ENCODE measurements around the gene DNAJB9. TPM values are rescaled to one million over a fixed set of nuclear protein-coding genes. Genes with fewer than 3 reads are reported as not detected.

The DNAJB9 gene
- total RNA-seq, 4 donors from 2014 or later: 16.7 to 23.3 (median 17.5) TPM

DNA sequence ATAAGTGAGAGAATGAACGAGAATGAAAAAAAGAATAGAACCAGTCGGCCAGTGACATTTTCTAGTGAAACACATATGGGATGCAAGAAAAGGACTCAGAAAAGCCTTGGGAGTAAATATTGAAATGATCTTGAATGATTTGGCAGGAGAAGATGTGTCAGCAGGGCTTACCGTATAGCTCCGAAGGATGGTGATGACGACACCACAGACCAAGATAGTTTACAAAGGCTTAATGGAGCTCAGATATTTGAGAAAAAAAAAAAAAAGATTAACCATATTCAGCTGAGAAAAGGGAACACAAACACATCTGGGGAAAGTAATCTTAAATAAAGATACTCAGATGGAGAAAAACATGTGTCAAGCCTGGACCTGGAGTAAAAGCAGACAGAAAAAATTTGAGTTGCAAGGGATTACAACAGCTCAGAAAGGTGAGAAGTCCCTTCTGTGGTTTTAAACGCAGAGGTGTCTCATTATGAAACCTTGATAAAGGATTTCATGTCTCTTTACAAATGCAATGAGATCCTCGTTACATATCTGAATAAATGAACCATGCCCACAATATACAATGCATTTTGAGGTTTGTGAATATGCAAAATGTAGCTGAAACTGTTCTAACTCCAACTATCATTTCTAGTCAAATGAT is 36.0 kb downstream of the DNAJB9 start:
- peaks cover 0 to 9% (median 0%) of the 10 kb centered on the region in 4 donors for H3K27me3 ChIP-seq
- DNase-seq: no peak
- no peaks in the 10 kb centered on the region for H3K36me3 ChIP-seq
- H3K4me3 ChIP-seq: no peak overlapping the region
- H3K9me3 ChIP-seq: no peaks in the 10 kb centered on the region
- H3K27ac ChIP-seq: no peak overlapping the region
- intact Hi-C loops (cut with DNase I): no loop called here
- 39 to 49% methylated on average over 7 of the region's 7 CpGs for WGBS, 2 donors
- TF ChIP-seq POLR2A (IDR thresholded peaks at IDR 0.05): no peak
- TF ChIP-seq, protein P1, sequence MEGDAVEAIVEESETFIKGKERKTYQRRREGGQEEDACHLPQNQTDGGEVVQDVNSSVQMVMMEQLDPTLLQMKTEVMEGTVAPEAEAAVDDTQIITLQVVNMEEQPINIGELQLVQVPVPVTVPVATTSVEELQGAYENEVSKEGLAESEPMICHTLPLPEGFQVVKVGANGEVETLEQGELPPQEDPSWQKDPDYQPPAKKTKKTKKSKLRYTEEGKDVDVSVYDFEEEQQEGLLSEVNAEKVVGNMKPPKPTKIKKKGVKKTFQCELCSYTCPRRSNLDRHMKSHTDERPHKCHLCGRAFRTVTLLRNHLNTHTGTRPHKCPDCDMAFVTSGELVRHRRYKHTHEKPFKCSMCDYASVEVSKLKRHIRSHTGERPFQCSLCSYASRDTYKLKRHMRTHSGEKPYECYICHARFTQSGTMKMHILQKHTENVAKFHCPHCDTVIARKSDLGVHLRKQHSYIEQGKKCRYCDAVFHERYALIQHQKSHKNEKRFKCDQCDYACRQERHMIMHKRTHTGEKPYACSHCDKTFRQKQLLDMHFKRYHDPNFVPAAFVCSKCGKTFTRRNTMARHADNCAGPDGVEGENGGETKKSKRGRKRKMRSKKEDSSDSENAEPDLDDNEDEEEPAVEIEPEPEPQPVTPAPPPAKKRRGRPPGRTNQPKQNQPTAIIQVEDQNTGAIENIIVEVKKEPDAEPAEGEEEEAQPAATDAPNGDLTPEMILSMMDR (IDR thresholded peaks at IDR 0.05): no peak
- no peaks in the 10 kb centered on the region for H3K4me1 ChIP-seq

DNA sequence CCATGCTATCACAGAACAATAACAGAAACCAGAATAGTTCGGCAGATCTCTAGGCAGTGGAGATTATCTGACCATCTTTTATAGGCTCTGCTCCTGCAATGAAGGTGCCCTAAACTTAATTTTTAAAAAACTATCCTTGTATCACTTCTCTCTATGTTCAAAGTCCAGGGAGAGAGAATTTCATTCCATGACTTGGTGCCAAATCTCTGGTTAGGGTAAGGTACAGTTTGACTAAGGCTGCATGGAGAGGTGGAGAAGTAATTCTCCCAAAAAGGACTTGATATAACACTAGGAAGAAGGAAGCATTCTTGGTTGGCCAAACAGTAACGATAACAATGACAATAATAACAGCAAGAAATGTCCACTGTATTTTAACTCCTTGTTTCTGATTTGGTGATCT is 40.0 kb downstream of the DNAJB9 start:
- no peaks in the 10 kb centered on the region for H3K36me3 ChIP-seq
- peaks cover 0 to 12% (median 0%) of the 10 kb centered on the region in 4 donors for H3K27me3 ChIP-seq
- H3K27ac ChIP-seq: no peak overlapping the region
- DNase-seq: no peak
- no peaks in the 10 kb centered on the region for H3K9me3 ChIP-seq
- TF ChIP-seq, protein P1 (IDR thresholded peaks at IDR 0.05): no peak
- TF ChIP-seq POLR2A (IDR thresholded peaks at IDR 0.05): no peak
- intact Hi-C loops (cut with DNase I): no loop called here
- H3K4me3 ChIP-seq: no peak overlapping the region
- WGBS, 2 donors: 81 to 85% methylated on average over 2 of the region's 2 CpGs
- no peaks in the 10 kb centered on the region for H3K4me1 ChIP-seq

- H3K36me3 ChIP-seq: no peaks in the 10 kb centered on the region
- intact Hi-C loops (cut with DNase I): no loop called here
- H3K9me3 ChIP-seq: no peaks in the 10 kb centered on the region
- no peak overlapping the region for H3K4me3 ChIP-seq
- DNase-seq: no peak
- 22 to 46% methylated on average over 4 of the region's 4 CpGs for WGBS, 2 donors
- H3K4me1 ChIP-seq: no peaks in the 10 kb centered on the region
- no peak overlapping the region for H3K27ac ChIP-seq
- peaks cover 0 to 5% (median 0%) of the 10 kb centered on the region in 4 donors for H3K27me3 ChIP-seq
- TF ChIP-seq POLR2A (IDR thresholded peaks at IDR 0.05): no peak
- TF ChIP-seq, protein P1 (IDR thresholded peaks at IDR 0.05): no peak
Observed at GRCh38 chr7:108611268-108611667, 41.6 kb downstream of the DNAJB9 start.

GRCh38 chr7:108613147-108613948 is 43.7 kb downstream of the DNAJB9 start:
- H3K27me3 ChIP-seq: peaks cover 0 to 5% (median 0%) of the 10 kb centered on the region in 4 donors
- H3K27ac ChIP-seq: no peak overlapping the region
- no peak for DNase-seq
- no peaks in the 10 kb centered on the region for H3K36me3 ChIP-seq
- intact Hi-C loops (cut with DNase I): no loop called here
- H3K4me3 ChIP-seq: no peak overlapping the region
- H3K4me1 ChIP-seq: no peaks in the 10 kb centered on the region
- no peak for TF ChIP-seq POLR2A (IDR thresholded peaks at IDR 0.05)
- TF ChIP-seq, protein P1 (IDR thresholded peaks at IDR 0.05): peak; percentile 38 to 79 (median 64)
- H3K9me3 ChIP-seq: no peaks in the 10 kb centered on the region
- 19 to 26% methylated on average over 5 of the region's 5 CpGs for WGBS, 2 donors

- intact Hi-C loops (cut with DNase I): no loop called here
- Histone ChIP-seq H3K27me3 (peaks cover 0 to 5% (median 0%) of the 10 kb centered on the region in 4 donors), H3K4me1 (no peaks in the 10 kb centered on the region), H3K9me3 (no peaks in the 10 kb centered on the region), H3K4me3 (no peak overlapping the region), H3K27ac (no peak overlapping the region), H3K36me3 (no peaks in the 10 kb centered on the region)
- TF ChIP-seq POLR2A (IDR thresholded peaks at IDR 0.05): no peak
- TF ChIP-seq, protein P1 (IDR thresholded peaks at IDR 0.05): no peak
- DNase-seq: no peak
- WGBS, 2 donors: 71 to 85% methylated on average over 4 of the region's 4 CpGs
Observed at GRCh38 chr7:108613949-108614381, 44.3 kb downstream of the DNAJB9 start.
